Mononuclear cell (primary cell): Measurements from ENCODE around the gene NIPBL. TPM values are rescaled to one million over a fixed set of nuclear protein-coding genes. Genes with fewer than 3 reads are reported as not detected.
"Not testable (repeated sequence)": the region's sequence is repeated elsewhere in the genome, so short reads cannot be mapped to it uniquely, and the experiment has no call there.

Experiments
- H3K27me3 ChIP-seq: 2 replicates; pipeline ENCODE4 v1.6.0; 2011; ENCODE audit warnings: low read length, control low read depth; ENCODE audit not compliant: insufficient read depth
- H3K4me1 ChIP-seq: 2 replicates; pipeline ENCODE4 v1.5.1; 2011; ENCODE audit warnings: mild to moderate bottlenecking, low read length, control low read depth; ENCODE audit not compliant: insufficient read depth
- H3K4me3 ChIP-seq: 2 replicates; pipeline ENCODE4 v1.5.1; 2011; ENCODE audit warnings: mild to moderate bottlenecking, low read length, moderate library complexity
- H3K9me3 ChIP-seq: 2 replicates; pipeline ENCODE4 v1.5.1; 2011; ENCODE audit warnings: low read depth, mild to moderate bottlenecking, control low read depth, low read length
- total RNA-seq: library from RNA; depleted of rRNA; stranded (reverse); fragments of >200 nt; gene quantifications from one replicate; pipeline ENCODE4 v1.2.3, GENCODE V29; 2012

NIPBL gene
- total RNA-seq, 1 donor, result 97.6 TPM

DNA sequence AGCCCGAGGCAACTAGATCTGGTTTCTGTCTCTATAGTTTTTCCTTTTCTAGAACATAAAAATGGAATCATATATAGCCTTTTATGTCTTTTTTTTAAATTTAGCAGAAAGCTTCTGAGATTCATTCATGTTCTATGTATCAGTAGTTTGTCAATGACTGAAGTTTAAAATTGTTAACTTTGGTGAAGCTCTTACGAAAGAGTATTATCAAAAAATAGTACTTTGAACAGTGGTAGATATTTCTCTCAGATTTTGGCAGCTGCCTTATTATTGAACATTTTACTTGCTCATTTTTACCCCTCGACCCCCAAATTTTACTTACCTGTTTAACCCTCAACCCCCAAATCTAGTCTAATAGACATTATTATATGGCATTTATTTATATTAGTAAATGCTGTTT, 10.2 kb downstream of the NIPBL start:
- Histone ChIP-seq H3K9me3 (no peaks in the 10 kb centered on the region), H3K4me1 (peaks cover 21% of the 10 kb centered on the region), H3K27me3 (no peaks in the 10 kb centered on the region), H3K4me3 (no peak overlapping the region)

DNA sequence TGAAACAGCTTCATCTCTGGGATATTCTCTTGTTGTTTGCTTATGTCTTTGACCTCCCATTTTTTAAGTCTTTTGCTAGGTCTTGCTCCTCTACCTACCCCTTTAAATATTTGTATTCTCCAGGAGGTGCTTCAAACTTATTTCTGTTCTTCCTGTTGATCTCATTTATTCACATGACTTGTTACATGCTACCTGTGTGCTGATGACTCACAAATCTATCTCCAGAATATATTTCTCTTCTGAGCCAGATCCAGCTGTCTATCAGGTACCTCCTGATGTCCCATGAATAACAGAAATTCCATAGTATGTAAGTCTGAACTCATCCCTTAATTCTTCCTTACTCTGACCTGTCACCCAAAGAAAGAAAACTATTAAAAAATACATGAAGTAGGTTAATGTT, 11.0 kb downstream of the NIPBL start:
- Histone ChIP-seq H3K27me3 (no peaks in the 10 kb centered on the region), H3K9me3 (no peaks in the 10 kb centered on the region), H3K4me1 (peaks cover 21% of the 10 kb centered on the region), H3K4me3 (no peak overlapping the region)

DNA sequence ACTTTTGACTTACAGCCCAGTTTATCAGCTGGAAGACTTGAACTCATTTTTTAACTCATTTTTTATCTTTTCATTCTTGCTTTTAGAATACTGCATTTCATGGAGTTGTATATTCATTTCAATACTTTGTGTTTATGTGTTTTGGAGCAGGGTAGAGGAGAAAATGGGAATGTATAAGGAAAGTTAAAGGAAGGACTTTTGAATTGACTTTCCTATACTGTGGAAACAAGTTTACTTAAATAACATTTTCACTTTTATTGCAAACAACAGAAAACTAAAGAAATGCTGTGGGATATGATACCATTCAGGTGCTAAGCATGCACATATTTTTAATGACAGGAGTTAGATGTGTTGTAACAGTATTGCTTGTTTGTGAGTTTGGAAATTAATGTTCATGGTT, 11.7 kb downstream of the NIPBL start:
- Histone ChIP-seq H3K4me1 (peaks cover 21% of the 10 kb centered on the region), H3K9me3 (no peaks in the 10 kb centered on the region), H3K27me3 (no peaks in the 10 kb centered on the region), H3K4me3 (no peak overlapping the region)

DNA sequence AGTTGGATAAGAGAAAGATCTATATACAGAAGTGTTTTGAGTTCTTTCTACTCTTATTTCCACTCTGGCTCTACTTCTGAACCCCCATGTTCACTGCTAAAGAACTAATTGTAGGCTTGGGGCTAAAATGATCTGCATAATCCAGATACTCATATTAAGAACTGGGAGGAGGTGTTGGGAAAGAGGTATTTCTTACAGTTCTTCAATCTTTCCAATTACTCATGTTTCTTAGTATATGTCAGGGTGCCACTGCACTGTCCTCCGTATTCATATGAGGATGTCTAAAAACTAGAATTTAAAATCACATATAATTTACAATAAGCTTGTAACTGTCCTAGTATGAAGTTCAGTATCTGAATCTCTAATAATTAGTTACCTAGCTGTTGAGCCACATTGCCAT, 12.7 kb downstream of the NIPBL start:
- peaks cover 21% of the 10 kb centered on the region for H3K4me1 ChIP-seq
- no peaks in the 10 kb centered on the region for H3K27me3 ChIP-seq
- no peak overlapping the region for H3K4me3 ChIP-seq
- H3K9me3 ChIP-seq, result no peaks in the 10 kb centered on the region

DNA sequence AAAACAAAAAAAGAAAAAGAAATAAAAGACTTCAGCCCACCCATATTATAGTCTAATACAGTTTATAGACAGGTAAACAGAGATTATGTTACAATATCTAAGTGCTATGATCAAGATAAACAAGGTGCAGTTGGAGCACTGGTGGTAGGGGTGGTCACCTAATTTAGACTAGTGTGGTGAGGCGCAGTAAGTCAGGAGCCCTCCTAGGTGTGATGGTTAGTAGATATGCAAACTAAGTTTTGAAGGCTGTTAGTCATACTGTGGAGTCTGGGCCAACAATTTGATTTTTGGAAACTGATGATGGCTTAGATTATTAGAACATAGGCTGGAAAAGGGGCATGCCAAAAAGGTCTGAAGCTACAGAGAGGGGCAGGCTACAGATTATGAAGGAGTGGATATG, 14.7 kb downstream of the NIPBL start:
- peaks cover 24% of the 10 kb centered on the region for H3K4me1 ChIP-seq

DNA sequence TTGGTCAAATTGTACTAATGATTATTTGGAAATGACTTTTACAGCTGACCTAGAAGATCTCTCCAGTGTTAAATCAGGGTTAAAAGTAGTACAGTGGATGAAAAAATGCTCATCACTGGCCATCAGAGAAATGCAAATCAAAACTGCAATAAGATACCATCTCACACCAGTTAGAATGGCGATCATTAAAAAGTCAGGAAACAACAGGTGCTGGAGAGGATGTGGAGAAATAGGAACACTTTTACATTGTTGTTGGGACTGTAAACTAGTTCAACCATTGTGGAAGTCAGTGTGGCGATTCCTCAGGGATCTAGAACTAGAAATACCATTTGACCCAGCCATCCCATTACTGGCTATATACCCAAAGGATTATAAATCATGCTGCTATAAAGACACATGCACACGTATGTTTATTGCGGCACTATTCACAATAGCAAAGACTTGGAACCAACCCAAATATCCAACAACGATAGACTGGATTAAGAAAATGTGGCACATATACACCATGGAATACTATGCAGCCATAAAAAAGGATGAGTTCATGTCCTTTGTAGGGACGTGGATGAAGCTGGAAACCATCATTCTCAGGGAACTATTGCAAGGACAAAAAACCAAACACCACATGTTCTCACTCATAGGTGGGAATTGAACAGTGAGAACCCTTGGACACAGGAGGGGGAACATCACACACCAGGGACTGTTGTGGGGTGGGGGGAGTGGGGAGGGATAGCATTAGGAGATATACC, 15.7 kb downstream of the NIPBL start:
- not testable (repeated sequence) for H3K27me3 ChIP-seq, H3K9me3 ChIP-seq, H3K4me3 ChIP-seq
- H3K4me1 ChIP-seq, result peaks cover 26% of the 10 kb centered on the region

More for the DNA sequence above, 14.7 kb downstream of the NIPBL start:
- no peaks in the 10 kb centered on the region for H3K9me3 ChIP-seq
- no peaks in the 10 kb centered on the region for H3K27me3 ChIP-seq
- no peak overlapping the region for H3K4me3 ChIP-seq

DNA sequence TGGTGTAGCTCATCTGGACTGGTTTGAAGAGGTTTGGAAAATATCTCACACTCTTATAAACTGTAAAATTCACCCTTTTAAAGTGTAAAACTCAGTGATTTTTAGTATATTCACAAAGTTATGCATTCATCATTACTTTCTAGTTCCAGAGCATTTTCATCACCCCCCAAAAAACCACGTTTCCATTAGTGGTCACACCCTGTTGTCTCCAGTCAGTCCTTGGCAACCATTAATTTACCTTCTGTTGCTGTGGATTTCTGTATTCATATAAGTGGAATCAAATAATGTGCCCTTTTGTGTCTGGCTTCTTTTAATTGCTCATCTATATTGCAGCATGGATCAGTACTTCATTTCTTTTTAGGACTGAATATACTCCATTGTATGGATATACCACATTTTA, 18.4 kb downstream of the NIPBL start:
- Histone ChIP-seq H3K4me1 (peaks cover 25% of the 10 kb centered on the region), H3K4me3 (no peak overlapping the region), H3K9me3 (no peaks in the 10 kb centered on the region), H3K27me3 (no peaks in the 10 kb centered on the region)

DNA sequence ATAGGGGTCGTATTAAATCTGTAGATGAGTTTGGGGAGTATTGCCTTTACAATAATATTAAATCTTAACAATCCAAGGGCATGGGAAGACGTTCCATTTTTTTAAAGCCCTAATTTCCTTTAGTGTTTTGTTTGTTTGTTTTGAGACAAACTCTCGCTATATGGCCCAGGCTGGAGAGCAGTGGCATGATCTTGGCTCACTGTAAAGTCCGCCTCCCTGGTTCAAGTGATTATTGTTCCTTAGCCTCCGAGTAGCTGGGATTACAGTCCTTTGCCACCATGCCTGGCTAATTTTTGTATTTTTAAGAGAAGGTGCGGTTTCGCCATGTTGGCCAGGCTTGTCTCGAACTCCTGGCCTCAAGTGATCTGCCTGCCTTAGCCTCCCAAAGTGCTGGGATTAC, 19.9 kb downstream of the NIPBL start:
- no peak overlapping the region for H3K4me3 ChIP-seq
- H3K9me3 ChIP-seq, result no peaks in the 10 kb centered on the region
- H3K4me1 ChIP-seq, result peaks cover 34% of the 10 kb centered on the region
- no peaks in the 10 kb centered on the region for H3K27me3 ChIP-seq

DNA sequence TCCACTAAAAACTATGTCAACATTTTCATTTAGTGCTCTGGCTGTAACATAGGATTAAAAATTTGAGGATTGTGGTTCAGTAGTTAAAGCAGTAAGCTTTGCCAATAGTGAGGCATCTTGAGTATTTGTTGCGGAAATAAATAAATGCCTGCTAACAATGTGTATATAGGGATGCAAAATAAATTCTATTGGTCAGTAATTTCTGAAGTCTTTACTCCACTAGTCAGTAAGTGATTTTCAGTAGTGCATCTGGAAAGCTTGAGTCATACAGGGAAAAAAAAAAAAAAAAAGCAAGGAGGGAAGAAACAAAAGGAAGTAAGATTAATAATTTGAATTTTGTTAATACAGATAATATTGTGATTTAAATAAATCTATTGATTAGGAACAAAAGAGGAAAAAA, 21.0 kb downstream of the NIPBL start:
- Histone ChIP-seq H3K9me3 (no peaks in the 10 kb centered on the region), H3K4me1 (peaks cover 36% of the 10 kb centered on the region), H3K4me3 (no peak overlapping the region), H3K27me3 (no peaks in the 10 kb centered on the region)

DNA sequence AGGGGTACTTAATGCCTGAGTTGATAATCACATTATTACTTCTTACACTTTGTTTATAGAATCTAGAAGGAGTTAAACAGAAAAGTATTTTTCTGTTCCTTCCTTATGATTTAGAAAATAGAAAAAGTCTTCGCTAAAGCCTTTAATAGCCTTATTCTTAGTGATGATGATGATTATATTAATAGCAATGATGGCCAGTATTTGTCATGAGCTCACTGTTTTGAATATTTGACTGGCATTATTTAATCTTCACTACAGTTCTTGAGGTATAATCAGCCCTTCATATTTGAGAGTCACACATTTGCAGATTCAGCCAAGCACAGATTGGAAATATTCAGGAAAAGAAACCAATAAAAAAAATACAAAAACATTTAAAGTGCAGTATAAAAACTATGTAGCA, 23.3 kb downstream of the NIPBL start:
- peaks cover 42% of the 10 kb centered on the region for H3K4me1 ChIP-seq
- no peaks in the 10 kb centered on the region for H3K9me3 ChIP-seq

DNA sequence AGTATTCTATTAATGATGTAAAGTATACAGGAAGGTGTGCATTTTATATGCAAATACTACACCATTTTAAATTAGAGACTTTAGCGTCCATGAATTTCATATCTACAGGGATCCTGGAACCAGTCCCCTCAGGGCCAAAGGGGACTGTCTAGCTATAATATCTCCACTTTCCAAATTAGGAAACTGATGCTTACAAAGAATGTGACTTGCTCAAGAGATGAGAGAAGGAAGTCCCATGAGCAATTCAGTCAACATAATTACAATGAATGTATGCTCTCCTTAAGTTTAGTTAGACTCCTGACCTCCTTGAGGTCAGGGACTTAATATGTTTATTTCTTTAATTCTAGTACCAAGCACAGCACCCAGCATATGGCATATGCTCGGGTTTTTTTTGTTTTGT, 23.7 kb downstream of the NIPBL start:
- Histone ChIP-seq H3K4me3 (no peak overlapping the region), H3K27me3 (no peaks in the 10 kb centered on the region), H3K9me3 (no peaks in the 10 kb centered on the region), H3K4me1 (peaks cover 43% of the 10 kb centered on the region)

More for the DNA sequence above, 23.3 kb downstream of the NIPBL start:
- Histone ChIP-seq H3K4me3 (no peak overlapping the region), H3K27me3 (no peaks in the 10 kb centered on the region)

DNA sequence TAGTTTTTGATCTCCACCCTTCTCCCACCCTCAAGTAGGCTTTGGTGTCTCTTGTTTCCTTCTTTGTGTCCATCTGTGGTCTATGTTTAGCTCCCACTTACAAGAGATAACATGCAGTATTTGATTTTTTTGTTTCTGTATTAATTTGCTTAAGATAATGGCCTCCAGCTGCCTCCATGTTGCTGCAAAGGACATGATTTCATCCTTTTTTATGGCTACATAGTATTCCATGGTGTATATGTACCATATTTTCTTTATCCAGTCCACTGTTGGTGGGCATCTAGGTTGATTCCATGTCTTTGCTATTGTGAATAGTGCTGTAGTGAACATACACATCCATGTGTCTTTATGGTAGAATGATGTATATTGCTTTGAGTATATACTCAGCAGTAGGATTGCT, 24.5 kb downstream of the NIPBL start:
- H3K4me3 ChIP-seq, H3K9me3 ChIP-seq, H3K27me3 ChIP-seq: not testable (repeated sequence)
- H3K4me1 ChIP-seq, result peaks cover 36% of the 10 kb centered on the region

DNA sequence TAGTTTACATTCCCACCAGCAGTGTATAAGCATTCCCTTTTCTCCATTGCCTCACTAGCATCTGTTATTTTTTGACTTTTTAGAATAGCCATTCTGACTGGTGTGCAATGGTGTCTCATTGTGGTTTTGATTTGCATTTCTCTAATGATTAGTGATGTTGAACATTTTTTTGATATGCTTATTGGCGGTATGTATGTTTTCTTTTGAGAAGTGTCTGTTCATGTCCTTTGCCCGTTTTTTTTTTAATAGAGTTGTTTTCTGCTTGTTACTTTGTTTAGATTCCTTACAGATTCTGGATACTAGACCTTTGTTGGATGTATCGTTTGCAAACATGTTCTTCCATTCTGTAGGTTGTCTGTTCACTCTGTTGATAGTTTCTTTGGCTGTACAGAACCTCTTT, 25.3 kb downstream of the NIPBL start:
- Histone ChIP-seq H3K27me3 (no peaks in the 10 kb centered on the region), H3K4me1 (peaks cover 33% of the 10 kb centered on the region), H3K9me3 (no peaks in the 10 kb centered on the region)

DNA sequence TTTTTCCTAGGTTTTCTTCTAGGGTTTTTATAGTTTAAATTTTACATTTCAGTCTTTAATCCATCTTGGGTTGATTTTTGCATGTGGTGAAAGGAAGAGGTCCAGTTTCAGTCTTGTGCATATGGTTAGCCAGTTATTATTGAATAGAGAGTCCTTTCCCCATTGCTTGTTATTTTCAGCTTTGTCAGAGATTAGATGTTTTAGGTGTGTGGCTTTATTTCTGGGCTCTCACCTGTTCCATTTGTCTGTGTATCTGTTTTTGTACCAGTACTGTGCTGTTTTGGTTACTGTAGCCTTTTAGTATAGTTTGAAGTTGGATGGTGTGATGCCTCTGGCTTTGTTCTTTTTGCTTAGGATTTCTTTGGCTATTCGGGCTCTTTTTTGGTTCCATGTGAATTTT, 25.8 kb downstream of the NIPBL start:
- H3K27me3 ChIP-seq, result no peaks in the 10 kb centered on the region
- H3K4me1 ChIP-seq, result peaks cover 30% of the 10 kb centered on the region

More for the DNA sequence above, 25.3 kb downstream of the NIPBL start:
- no peak overlapping the region for H3K4me3 ChIP-seq

DNA sequence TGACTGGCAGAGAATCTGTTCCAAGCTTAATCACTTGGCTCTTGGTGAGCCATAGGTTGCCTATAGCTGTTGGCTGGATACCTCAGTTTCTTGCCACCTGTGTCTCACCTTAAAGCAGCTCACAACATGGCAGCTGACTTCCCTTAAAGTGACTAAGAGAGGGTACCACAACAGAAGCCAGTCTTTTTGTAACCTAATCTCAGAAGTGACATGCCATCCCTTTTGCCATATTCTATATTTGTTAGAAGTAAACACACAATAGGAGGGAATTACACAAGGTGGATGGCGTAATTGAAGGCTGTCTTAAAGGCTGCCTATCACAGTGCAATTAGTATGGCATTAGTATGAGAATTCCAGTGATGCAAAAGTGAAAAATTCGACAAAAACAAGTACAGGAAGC, 28.1 kb downstream of the NIPBL start:
- Histone ChIP-seq H3K27me3 (no peaks in the 10 kb centered on the region), H3K9me3 (no peaks in the 10 kb centered on the region), H3K4me1 (peaks cover 27% of the 10 kb centered on the region), H3K4me3 (no peak overlapping the region)

More for the DNA sequence above, 25.8 kb downstream of the NIPBL start:
- Histone ChIP-seq H3K9me3 (no peaks in the 10 kb centered on the region), H3K4me3 (no peak overlapping the region)

DNA sequence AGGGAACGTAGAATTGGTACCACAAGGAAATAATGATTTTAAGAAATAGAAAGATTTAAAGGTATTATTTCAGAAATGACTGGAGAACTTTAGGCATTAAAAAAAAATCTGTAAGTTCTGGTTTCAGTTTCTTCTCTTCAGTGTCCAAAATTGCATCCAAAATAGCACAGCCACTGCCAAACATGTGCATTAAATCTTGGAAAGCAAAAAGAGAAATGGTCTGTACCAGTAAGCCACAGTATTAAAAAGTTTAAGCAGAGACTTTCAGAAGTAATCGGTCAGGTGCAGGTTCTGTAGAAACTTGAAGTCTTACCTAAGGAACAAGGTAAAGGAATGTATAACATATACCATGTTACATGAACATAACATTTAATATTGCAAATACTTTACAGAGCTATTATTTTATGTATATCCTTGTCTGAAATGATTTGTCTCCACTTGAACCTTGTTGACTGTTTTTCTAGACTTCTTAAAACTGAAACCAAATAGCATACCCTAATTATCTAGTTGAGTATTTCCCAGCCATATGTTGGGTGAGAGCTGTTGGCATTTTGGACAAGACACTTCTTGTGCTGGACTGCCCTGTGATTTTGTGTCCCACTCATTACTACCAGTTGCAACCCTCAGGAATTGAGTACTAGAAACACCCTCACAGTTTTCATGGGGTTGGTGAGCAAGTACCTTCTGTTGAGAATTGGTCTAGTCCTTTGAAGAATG, 32.1 kb downstream of the NIPBL start:
- no peaks in the 10 kb centered on the region for H3K27me3 ChIP-seq
- H3K9me3 ChIP-seq, result no peaks in the 10 kb centered on the region
- peaks cover 15% of the 10 kb centered on the region for H3K4me1 ChIP-seq
- no peak overlapping the region for H3K4me3 ChIP-seq
